ENCODE measurements around the gene APC.
A peak's percentile ranks its signal among the peaks of the same experiment; 100 is the strongest.
"Not testable (repeated sequence)": the region's sequence is repeated elsewhere in the genome, so short reads cannot be mapped to it uniquely, and the experiment has no call there.

APC gene

DNA sequence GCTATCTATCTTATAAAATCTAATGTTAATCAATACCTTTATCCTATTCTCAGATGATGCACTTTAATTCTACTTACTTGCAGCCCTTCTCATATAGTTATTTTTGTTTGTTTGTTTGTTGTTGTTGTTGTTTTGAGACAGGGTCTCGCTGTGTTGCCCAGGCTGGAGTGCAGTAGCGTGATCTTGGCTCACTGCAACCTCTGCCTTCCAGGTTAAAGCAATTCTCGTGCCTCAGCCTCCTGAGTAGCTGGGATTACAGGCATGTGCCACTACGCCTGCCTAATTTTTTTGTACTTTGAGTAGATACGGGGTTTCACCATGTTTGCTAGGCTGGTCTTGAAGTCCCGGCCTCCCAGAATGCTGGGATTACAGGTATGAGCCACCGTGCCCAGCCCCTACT is 20.8 kb upstream of the APC start:
- not testable (repeated sequence) for DNase-seq (ENCODE audit: low spot score)

DNA sequence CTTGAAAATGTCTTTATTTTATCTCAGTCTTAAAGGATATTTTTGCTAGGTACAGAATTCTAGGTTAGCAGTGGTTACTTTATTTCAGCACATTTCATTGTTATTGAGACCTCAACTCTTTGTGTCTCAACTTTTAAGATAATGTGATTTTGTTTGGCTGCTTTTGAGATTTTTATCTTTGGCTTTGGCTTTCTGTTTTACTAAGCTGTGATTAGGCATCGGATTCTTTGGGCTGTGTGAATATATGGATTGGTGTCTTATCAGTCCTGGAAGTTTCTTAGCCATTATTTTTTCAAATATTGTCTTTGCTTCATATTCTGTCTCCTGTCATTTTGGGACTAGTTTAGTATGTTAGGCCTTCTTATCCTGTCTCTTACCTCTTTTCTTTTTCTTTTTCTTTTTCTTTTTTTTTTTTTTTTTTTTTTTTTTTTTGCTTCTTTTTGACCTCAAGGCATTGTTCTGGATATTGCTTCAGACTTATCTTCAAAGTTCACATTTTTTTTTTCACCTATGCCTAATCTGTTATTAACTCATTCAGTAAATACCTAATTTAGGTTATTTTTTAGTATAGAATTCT is 20.1 kb upstream of the APC start:
- DNase-seq (ENCODE audit: low spot score) = no peak

DNA sequence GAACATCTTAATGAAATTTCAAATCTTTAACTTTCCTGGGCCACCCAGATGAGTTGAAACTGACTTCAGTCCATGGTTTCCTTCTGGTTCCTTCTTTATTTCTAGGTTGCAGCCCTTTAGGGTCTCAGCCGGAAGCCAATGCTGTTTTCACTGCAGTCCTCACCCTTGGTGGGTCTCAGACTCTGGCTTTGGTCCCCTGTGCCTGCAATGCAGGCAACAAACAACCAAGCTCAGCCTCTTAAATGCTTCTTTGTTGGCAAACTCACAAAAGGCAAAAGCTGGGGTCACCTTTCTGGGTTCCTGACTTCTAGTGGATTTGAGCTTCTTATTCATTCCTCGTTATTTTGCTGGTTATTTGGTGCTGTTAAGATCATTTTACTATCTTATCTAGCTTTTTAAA is 19.3 kb upstream of the APC start:
- no peak for DNase-seq (ENCODE audit: low spot score)

DNA sequence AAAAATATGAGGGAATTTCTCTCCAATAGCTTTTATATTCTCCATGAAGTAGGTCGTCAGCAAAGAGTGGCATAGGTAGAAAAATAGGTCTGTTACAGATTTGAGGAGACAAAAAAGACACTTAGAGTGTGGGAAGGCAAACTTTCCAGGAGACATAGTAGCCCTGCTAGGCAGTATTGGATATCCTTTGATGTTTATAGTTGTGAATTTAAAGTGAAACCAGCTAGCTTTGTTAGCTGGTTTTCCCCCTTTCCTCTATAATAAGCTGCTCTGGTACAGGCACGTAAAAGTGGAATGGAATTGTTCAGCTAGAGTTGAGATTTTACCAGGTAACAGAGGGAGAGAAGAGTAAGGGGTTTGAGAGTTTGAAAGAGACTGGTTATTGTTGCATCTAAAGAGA is 17.1 kb upstream of the APC start:
- DNase-seq (ENCODE audit: low spot score) = no peak

- no peak for DNase-seq (ENCODE audit: low spot score)
Measured at GRCh38 chr5:112724901-112725300, 12.8 kb upstream of the APC start.

DNA sequence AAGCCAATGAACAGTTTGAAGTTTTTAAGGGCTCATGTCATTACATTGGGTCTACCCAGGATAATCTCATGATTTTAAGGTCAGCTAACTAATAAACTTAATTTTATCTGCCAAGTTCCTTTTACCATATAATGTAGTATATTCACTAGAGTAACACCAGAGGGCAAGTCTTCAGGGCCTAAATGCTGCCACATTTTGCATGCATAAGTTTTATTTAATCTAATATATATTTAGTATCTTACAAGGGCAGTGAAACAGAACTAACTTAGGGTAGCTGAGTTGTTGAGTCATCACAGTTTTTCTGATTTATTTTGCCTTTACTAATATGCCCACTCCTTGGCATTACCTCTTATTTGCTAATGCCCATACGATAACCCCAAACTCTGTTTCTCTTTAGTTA is 8.1 kb upstream of the APC start:
- no peak for DNase-seq (ENCODE audit: low spot score)

GRCh38 chr5:112732131-112732530 is 5.6 kb upstream of the APC start:
- no peak for DNase-seq (ENCODE audit: low spot score)

DNA sequence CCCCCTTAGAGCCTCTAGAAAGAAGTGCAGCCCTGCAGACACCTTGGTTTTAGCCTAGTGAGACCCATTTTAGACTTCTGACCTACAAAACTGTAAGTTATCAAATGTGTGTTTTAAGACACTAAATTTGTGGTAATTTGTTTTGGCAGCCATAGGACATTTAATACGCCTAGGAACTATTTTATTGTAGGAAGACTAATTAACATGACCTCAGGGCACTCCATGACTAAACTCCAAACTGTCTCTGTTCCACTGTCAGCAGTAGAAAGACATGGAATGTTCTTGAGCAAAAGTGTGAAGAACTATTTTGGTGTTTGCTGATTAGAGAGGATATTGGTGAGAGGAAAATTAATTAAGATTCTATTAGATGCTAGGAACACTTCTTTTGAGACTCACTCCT is 4.1 kb upstream of the APC start:
- no peak for DNase-seq (ENCODE audit: low spot score)

- no peak for DNase-seq (ENCODE audit: low spot score)
Measured at GRCh38 chr5:112734597-112734996, 3.1 kb upstream of the APC start.

DNA sequence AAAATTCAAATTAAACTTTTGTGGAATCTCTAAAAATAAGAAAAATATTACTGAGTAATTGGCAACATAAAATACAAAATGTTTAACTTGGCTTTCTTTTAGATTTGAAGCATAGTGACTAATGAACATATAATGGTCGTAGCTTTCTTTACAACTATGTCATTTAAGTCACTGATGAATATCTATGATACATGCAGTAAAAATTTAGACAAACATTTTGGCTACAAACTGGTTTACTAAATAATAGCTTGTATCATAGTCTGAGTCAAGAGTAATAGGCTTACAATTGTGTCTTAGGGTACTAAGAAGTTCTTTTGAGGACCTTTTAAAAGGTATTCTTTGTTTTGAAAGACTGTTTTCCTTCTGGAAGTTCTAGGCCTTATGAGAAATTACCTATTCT is 2.0 kb upstream of the APC start:
- DNase-seq (ENCODE audit: low spot score) = no peak

GRCh38 chr5:112737070-112737462 is 619 bp upstream of the APC start:
- no peak for DNase-seq (ENCODE audit: low spot score)

DNA sequence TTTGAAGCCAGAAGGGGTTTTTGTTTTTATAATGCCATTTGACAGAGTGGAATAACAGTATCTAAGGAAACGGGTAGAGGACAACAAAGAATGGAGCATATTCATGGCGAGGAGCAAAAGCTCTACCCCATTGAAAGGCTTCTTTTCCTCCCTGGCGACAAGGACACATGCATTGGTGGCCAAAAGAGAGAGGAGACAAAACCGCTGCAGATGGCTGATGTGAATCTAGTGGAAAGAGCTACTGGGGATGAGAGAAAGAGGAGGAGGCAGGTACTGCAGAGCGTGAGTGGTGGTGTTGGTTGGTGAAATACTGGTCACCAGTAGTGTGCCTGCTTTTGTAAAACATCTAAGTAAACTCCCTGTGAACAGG is 491 bp downstream of the APC start:
- peak; percentile 9 for DNase-seq (ENCODE audit: low spot score)

DNA sequence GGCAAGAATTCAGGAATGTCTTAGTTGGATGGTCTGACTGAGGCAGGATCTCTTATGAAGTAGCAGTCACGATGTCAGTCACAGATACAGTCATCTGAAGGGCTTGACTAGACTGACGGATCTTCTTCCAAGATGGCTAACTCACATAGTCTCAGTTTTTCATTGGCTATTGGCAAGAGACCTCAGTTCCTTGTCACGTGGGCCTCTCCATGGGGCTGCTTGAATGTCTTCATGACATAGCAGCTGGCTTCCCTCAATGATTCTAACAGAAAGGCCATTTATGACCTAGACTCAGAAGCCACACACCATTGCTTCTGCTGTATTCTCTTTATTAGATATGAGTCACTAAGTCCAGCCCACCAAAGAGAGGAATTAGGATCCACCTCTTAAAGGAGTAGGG is 4.7 kb downstream of the APC start:
- DNase-seq (ENCODE audit: low spot score) = no peak

GRCh38 chr5:112743631-112744030 is 5.9 kb downstream of the APC start:
- DNase-seq (ENCODE audit: low spot score) = no peak

GRCh38 chr5:112752335-112752734 is 14.7 kb downstream of the APC start:
- DNase-seq (ENCODE audit: low spot score) = no peak

DNA sequence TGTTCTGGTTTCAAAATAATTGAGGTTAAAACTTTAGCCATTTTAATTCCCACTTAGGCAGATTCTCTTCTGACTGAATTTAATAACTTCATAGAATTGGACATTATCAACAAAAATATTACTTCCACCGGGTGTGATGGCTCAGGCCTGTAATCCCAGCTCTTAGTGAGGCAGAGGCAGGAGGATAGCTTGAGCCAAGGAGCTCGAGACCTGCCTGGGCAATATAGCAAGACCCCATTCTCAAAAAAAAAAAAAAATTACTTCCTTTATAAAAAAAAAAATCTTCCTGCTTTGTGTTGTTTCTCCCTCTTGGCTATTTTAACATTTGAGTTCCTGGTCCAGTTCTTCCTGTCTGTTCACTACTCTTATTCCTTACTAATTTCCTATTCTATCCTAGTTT is 18.0 kb downstream of the APC start:
- DNase-seq (ENCODE audit: low spot score) = no peak

GRCh38 chr5:112757468-112758208 is 20.0 kb downstream of the APC start:
- peak; percentile 43 for DNase-seq (ENCODE audit: low spot score)

DNA sequence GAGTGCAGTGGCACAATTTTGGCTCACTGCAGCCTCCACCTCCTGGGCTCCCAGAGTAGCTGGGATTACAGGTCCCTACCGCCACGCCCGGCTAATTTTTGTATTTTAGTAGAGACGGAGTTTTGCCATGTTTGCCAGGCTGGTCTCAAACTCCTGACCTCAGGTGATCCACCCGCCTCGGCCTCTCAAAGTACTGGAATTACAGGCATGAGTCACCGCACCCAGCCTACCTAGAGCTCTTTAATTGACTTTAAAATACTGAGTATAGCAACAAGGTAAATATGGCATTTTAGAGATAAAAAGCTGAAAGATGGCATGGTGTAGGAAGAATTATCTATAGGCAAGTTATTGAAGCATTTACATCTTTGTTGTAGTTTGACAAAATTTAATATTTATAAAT is 21.0 kb downstream of the APC start:
- DNase-seq (ENCODE audit: low spot score) = no peak

- no peak for DNase-seq (ENCODE audit: low spot score)
Measured at GRCh38 chr5:112762113-112762810, 24.6 kb downstream of the APC start.

DNA sequence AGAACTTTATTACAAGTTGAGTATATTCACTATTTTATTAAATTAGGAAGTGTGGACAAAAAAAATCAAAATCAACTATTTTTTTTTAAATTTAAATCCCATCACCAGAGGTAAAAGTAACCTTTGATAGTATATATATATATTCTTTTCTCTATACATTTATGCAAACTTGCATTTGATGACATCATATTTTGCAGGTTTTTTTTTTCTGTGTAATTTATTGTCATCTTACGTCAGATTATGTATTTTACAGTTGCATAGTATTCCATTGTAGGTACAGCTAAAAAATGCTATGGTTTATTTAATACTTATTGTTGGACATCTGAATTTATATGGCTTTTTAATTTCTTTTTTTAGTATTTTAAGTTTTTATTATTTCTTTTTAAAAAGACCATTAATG is 25.5 kb downstream of the APC start:
- DNase-seq (ENCODE audit: low spot score) = no peak

DNA sequence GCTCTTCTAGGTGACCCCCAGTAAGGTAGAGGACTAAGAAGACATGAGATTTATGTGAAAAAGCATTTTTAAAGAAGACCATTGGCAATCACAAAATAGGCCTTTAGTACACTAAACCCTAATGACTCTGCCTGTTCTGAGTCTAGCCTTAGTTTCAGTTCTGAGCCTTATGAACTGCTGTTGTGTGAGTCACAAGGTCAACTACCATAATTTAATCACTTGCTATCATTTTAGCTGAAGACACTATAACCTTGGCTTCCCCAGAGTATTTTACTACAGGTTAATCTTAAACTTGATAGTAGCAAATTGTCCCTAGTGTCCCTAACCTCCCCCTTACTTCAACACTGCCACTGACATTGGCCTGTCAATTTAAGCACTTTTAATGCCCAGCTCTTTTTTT is 34.4 kb downstream of the APC start:
- DNase-seq (ENCODE audit: low spot score) = no peak

- DNase-seq (ENCODE audit: low spot score) = no peak
Measured at GRCh38 chr5:112776301-112776856, 38.7 kb downstream of the APC start.

DNA sequence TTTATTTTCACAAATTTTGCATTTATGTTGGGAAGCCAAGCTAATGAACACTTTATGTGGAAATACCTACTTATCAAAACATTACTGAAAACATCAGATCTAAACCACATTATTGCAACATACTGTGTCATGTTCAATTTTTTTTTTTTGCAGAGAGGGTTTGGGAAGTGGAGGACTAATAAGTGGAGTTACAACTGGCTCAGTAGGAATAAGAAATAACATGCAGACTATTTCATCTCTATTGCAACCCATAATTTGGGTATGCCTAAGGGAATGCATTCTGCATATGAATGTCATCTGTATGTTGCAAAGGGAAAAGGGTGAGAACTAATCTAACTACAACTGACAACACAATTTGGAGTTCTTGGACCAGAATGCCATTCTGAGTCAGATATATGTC is 41.8 kb downstream of the APC start:
- no peak for DNase-seq (ENCODE audit: low spot score)
